Measurements from ENCODE around the gene ACE.
A peak's percentile ranks its signal among the peaks of the same experiment; 100 is the strongest.

Gene ACE

GRCh38 chr17:63542218-63542545, 65.3 kb downstream of the ACE start:
- TF ChIP-seq SUZ12 (IDR thresholded peaks at IDR 0.05; ENCODE audit: extremely low read depth, insufficient read depth, insufficient read length) (no peak), YY1 (IDR thresholded peaks at IDR 0.05; ENCODE audit: insufficient read depth, insufficient read length) (no peak)
- H3K36me3 ChIP-seq (ENCODE audit: insufficient read depth, insufficient read length, low read length), result no peaks in the 10 kb centered on the region
- no peak overlapping the region for H3K9ac ChIP-seq (ENCODE audit: insufficient read length, low read depth)
- H3K4me1 ChIP-seq (ENCODE audit: insufficient read depth, insufficient read length), result peaks cover 20% of the 10 kb centered on the region
- no peak overlapping the region for H3K4me3 ChIP-seq (ENCODE audit: insufficient read length, low read depth)
- no peaks in the 10 kb centered on the region for H3K27me3 ChIP-seq (ENCODE audit: insufficient read depth, insufficient read length)
- H3K9me3 ChIP-seq (ENCODE audit: insufficient read depth, low read length), result no peaks in the 10 kb centered on the region
- no peak for DNase-seq (ENCODE audit: low read depth, low spot score)

GRCh38 chr17:63542942-63543821, 66.3 kb downstream of the ACE start:
- DNase-seq (ENCODE audit: low read depth, low spot score), result no peak
- no peaks in the 10 kb centered on the region for H3K9me3 ChIP-seq (ENCODE audit: insufficient read depth, low read length)
- no peak overlapping the region for H3K9ac ChIP-seq (ENCODE audit: insufficient read length, low read depth)
- TF ChIP-seq SUZ12 (IDR thresholded peaks at IDR 0.05; ENCODE audit: extremely low read depth, insufficient read depth, insufficient read length) (no peak), YY1 (IDR thresholded peaks at IDR 0.05; ENCODE audit: insufficient read depth, insufficient read length) (no peak), ZNF274 (IDR thresholded peaks at IDR 0.05; ENCODE audit: low read depth, low read length) (no peak)
- no peaks in the 10 kb centered on the region for H3K36me3 ChIP-seq (ENCODE audit: insufficient read depth, insufficient read length, low read length)
- no peaks in the 10 kb centered on the region for H3K27me3 ChIP-seq (ENCODE audit: insufficient read depth, insufficient read length)
- H3K4me3 ChIP-seq (ENCODE audit: insufficient read length, low read depth), result no peak overlapping the region
- peaks cover 20% of the 10 kb centered on the region for H3K4me1 ChIP-seq (ENCODE audit: insufficient read depth, insufficient read length)

- no peak for TF ChIP-seq ZNF274 (IDR thresholded peaks at IDR 0.05; ENCODE audit: low read depth, low read length)
- no peak for TF ChIP-seq SUZ12 (IDR thresholded peaks at IDR 0.05; ENCODE audit: extremely low read depth, insufficient read depth, insufficient read length)
- TF ChIP-seq YY1 (IDR thresholded peaks at IDR 0.05; ENCODE audit: insufficient read depth, insufficient read length), result no peak
- no peaks in the 10 kb centered on the region for H3K9me3 ChIP-seq (ENCODE audit: insufficient read depth, low read length)
- peak overlapping the region; percentile 43 for H3K9ac ChIP-seq (ENCODE audit: insufficient read length, low read depth)
- H3K27me3 ChIP-seq (ENCODE audit: insufficient read depth, insufficient read length), result no peaks in the 10 kb centered on the region
- peaks cover 20% of the 10 kb centered on the region for H3K4me1 ChIP-seq (ENCODE audit: insufficient read depth, insufficient read length)
- no peak overlapping the region for H3K4me3 ChIP-seq (ENCODE audit: insufficient read length, low read depth)
- H3K36me3 ChIP-seq (ENCODE audit: insufficient read depth, insufficient read length, low read length), result no peaks in the 10 kb centered on the region
- no peak for DNase-seq (ENCODE audit: low read depth, low spot score)
Measured at GRCh38 chr17:63543822-63544420, 67.1 kb downstream of the ACE start.

- Histone ChIP-seq H3K9me3 (ENCODE audit: insufficient read depth, low read length) (no peaks in the 10 kb centered on the region), H3K9ac (ENCODE audit: insufficient read length, low read depth) (no peak overlapping the region), H3K27me3 (ENCODE audit: insufficient read depth, insufficient read length) (no peaks in the 10 kb centered on the region), H3K4me3 (ENCODE audit: insufficient read length, low read depth) (no peak overlapping the region), H3K4me1 (ENCODE audit: insufficient read depth, insufficient read length) (peaks cover 20% of the 10 kb centered on the region), H3K36me3 (ENCODE audit: insufficient read depth, insufficient read length, low read length) (no peaks in the 10 kb centered on the region)
- TF ChIP-seq ZNF274 (IDR thresholded peaks at IDR 0.05; ENCODE audit: low read depth, low read length) (no peak), YY1 (IDR thresholded peaks at IDR 0.05; ENCODE audit: insufficient read depth, insufficient read length) (no peak), SUZ12 (IDR thresholded peaks at IDR 0.05; ENCODE audit: extremely low read depth, insufficient read depth, insufficient read length) (no peak)
- no peak for DNase-seq (ENCODE audit: low read depth, low spot score)
Measured at GRCh38 chr17:63544467-63545301, 67.8 kb downstream of the ACE start.

- H3K9ac ChIP-seq (ENCODE audit: insufficient read length, low read depth), result no peak overlapping the region
- DNase-seq (ENCODE audit: low read depth, low spot score), result no peak
- H3K27me3 ChIP-seq (ENCODE audit: insufficient read depth, insufficient read length), result no peaks in the 10 kb centered on the region
- H3K9me3 ChIP-seq (ENCODE audit: insufficient read depth, low read length), result no peaks in the 10 kb centered on the region
- H3K4me1 ChIP-seq (ENCODE audit: insufficient read depth, insufficient read length), result peaks cover 16% of the 10 kb centered on the region
- H3K36me3 ChIP-seq (ENCODE audit: insufficient read depth, insufficient read length, low read length), result no peaks in the 10 kb centered on the region
- no peak overlapping the region for H3K4me3 ChIP-seq (ENCODE audit: insufficient read length, low read depth)
- TF ChIP-seq ZNF274 (IDR thresholded peaks at IDR 0.05; ENCODE audit: low read depth, low read length), result no peak
- TF ChIP-seq SUZ12 (IDR thresholded peaks at IDR 0.05; ENCODE audit: extremely low read depth, insufficient read depth, insufficient read length), result no peak
- TF ChIP-seq YY1 (IDR thresholded peaks at IDR 0.05; ENCODE audit: insufficient read depth, insufficient read length), result no peak
Measured at GRCh38 chr17:63546308-63547082, 69.6 kb downstream of the ACE start.

GRCh38 chr17:63547083-63547523, 70.2 kb downstream of the ACE start:
- TF ChIP-seq YY1 (IDR thresholded peaks at IDR 0.05; ENCODE audit: insufficient read depth, insufficient read length) (no peak), ZNF274 (IDR thresholded peaks at IDR 0.05; ENCODE audit: low read depth, low read length) (no peak)
- no peaks in the 10 kb centered on the region for H3K27me3 ChIP-seq (ENCODE audit: insufficient read depth, insufficient read length)
- H3K9me3 ChIP-seq (ENCODE audit: insufficient read depth, low read length), result no peaks in the 10 kb centered on the region
- H3K9ac ChIP-seq (ENCODE audit: insufficient read length, low read depth), result no peak overlapping the region
- H3K4me1 ChIP-seq (ENCODE audit: insufficient read depth, insufficient read length), result peaks cover 16% of the 10 kb centered on the region
- no peak for DNase-seq (ENCODE audit: low read depth, low spot score)
- no peaks in the 10 kb centered on the region for H3K36me3 ChIP-seq (ENCODE audit: insufficient read depth, insufficient read length, low read length)
- no peak overlapping the region for H3K4me3 ChIP-seq (ENCODE audit: insufficient read length, low read depth)
